GM12864 (cell line): Measurements from ENCODE around the gene CD82.
"Not testable (repeated sequence)": the region's sequence is repeated elsewhere in the genome, so short reads cannot be mapped to it uniquely, and the experiment has no call there.

Experiments used
- DNase-seq: peaks from one replicate; pipeline ENCODE4 v3.0.0-alpha.2; 2011; ENCODE audit warnings: low read depth
- H3K4me3 ChIP-seq: 2 replicates; pipeline ENCODE4 v1.5.1; 2011; ENCODE audit warnings: mild to moderate bottlenecking, low read depth, low read length, control low read depth
- TF ChIP-seq, protein P1 (sequence below): IDR thresholded peaks from 2 replicates; pipeline ENCODE4 v1.5.1; 2011; ENCODE audit warnings: low read depth, mild to moderate bottlenecking, moderate library complexity, low read length, control low read depth, inconsistent platforms; ENCODE audit errors: missing control alignments

The CD82 gene

DNA sequence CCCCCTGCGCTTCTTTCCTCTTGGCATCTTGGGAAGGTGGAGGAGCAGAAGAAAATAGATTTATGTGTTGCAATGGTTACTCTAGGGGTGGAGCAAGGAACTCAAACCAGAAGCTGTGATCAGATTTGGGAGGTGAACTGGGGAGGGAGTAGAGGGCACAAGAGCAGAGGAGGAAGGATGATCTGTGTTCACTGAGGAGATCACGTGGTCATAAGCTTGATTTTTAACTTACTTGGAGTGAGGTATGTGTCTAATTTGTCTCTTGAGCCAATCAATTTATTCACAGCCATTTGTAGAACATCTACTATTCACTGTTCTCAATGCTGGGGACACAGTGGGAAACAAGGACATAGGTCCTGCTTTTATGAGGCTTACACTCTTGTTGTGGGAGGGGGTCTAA is 24.8 kb upstream of the CD82 start:
- no peak overlapping the region for H3K4me3 ChIP-seq
- no peak for DNase-seq
- TF ChIP-seq, protein P1, sequence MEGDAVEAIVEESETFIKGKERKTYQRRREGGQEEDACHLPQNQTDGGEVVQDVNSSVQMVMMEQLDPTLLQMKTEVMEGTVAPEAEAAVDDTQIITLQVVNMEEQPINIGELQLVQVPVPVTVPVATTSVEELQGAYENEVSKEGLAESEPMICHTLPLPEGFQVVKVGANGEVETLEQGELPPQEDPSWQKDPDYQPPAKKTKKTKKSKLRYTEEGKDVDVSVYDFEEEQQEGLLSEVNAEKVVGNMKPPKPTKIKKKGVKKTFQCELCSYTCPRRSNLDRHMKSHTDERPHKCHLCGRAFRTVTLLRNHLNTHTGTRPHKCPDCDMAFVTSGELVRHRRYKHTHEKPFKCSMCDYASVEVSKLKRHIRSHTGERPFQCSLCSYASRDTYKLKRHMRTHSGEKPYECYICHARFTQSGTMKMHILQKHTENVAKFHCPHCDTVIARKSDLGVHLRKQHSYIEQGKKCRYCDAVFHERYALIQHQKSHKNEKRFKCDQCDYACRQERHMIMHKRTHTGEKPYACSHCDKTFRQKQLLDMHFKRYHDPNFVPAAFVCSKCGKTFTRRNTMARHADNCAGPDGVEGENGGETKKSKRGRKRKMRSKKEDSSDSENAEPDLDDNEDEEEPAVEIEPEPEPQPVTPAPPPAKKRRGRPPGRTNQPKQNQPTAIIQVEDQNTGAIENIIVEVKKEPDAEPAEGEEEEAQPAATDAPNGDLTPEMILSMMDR: no peak

DNA sequence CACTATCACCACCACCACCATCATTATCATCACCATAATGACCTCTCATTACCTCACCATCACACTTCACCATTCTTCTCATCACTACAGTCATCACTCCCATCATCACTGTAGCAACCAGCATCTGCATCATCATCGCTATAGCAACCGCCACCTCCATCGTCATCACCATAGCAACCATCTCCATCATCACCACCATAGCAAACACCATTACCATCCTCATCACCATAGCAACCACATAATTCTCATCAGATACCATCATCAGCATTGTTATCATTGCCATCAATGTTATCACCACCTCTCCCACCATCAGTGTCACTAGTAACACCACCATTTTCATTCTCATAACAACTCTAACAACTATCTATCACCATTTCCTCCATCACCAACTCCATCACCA is 23.1 kb upstream of the CD82 start:
- H3K4me3 ChIP-seq: no peak overlapping the region
- DNase-seq: no peak
- TF ChIP-seq, protein P1: no peak

DNA sequence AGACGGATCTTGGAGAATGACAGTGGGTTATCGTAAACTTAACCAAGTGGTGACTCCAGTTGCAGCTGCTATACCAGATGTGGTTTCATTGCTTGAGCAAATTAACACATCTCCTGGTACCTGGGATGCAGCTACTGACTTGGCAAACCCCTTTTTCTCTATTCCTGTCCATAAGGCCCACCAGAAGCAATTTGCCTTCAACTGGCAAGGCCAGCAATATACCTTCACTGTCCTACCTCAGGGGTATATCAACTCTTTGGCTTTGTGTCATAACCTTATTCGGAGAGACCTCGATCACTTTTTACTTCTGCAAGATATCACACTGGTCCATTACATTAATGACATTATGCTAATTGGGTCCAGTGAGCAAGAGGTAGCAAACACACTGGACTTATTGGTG is 18.5 kb upstream of the CD82 start:
- DNase-seq, H3K4me3 ChIP-seq: not testable (repeated sequence)

DNA sequence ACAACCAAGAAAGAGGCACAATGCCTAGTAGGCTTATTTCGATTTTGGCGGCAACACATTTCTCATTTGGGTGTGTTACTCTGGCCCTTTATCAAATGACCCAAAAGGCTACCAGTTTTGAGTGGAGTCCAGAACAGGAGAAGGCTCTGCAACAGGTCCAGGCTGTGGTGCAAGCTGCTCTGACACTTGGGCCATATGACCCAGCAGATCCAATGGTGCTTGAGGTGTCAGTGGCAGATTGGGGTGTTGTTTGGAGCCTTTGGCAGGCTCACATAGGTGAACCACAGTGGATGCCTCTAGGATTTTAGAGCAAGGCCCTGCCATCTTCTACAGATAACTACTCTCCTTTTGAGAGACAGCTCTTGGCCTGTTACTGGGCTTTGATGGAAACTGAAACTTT is 17.9 kb upstream of the CD82 start:
- DNase-seq: not testable (repeated sequence)

DNA sequence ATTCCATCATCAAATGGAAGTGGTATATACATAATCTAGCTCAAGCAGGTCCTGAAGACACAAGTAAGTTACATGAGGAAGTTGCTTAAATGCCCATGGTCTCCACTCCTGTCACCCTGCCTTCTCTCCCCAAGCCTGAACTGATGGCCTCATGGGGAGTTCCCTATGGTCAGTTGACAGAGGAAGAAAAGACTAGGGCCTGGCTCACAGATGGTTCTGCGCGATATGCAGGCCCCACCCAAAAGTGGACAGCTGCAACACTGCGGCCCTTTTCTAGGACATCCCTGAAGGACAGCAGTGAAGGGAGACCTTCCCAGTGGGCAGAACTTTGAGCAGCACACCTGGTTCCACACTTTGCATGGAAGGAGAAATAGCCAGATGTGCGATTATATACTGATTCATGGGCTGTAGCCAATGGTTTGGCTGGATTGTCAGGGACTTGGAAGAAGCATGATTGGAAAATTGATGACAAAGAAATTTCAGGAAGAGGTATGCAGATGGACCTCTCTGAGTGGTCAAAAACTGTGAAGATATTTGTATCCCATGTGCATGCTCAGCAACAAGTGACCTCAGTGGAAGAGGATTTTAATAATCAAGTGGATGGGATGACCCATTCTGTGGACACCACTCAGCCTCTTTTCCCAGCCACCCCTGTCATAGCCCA is 17.3 kb upstream of the CD82 start:
- no peak for DNase-seq
- TF ChIP-seq, protein P1: no peak

More for the DNA sequence above, 17.9 kb upstream of the CD82 start:
- not testable (repeated sequence) for H3K4me3 ChIP-seq

DNA sequence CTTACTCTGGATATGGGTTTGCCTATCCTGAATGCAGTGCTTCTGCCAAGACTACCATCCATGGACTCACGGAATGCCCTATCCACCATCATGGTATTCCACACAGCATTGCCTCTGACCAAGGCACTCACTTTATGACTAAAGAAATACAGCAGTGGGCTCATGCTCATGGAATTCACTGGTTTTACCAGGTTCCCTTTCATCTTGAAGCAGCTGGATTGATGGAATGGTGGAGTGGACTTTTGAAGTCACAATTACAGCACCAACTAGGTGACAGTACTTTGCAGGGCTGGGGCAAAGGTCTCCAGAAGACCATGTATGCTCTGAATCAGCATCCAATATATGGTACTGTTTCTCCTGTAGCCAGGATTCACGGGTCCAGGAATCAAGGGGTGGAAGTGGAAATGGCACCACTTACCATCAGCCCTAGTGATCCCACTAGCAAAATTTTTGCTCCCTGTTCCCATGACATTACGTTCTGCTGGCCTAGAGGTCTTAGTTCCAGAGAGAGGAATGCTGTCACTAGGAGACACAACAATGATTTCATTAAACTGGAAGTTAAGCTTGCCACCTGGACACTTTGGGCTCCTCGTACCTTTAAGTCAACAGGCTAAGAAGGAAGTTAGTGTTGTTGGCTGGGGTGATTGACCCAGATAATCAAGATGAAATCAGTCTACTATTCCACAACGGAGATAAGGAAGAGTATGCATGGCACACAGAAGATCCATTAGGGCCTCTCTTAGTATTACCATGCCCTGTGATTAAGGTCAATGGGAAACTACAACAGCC is 16.3 kb upstream of the CD82 start:
- DNase-seq, H3K4me3 ChIP-seq: not testable (repeated sequence)

More for the DNA sequence above, 17.3 kb upstream of the CD82 start:
- H3K4me3 ChIP-seq: no peak overlapping the region

DNA sequence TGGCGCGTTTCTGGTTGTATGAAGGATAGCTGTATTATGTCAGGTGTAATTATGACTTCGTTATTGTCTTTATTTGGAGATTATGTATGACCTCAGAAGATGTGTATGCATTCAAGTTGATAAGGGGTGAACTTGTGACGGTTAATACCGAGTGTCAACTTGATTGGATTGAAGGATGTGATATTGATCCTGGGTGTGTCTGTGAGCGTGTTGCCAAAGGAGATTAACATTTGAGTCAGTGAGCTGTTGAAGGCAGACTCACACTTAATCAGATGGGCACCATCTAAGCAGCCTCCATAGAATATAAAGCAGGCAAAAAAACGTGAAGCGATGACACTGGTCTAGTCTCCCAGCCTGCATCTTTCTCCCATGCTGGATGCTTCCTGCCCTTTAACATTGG is 15.3 kb upstream of the CD82 start:
- TF ChIP-seq, protein P1: no peak
- DNase-seq: no peak
- no peak overlapping the region for H3K4me3 ChIP-seq

DNA sequence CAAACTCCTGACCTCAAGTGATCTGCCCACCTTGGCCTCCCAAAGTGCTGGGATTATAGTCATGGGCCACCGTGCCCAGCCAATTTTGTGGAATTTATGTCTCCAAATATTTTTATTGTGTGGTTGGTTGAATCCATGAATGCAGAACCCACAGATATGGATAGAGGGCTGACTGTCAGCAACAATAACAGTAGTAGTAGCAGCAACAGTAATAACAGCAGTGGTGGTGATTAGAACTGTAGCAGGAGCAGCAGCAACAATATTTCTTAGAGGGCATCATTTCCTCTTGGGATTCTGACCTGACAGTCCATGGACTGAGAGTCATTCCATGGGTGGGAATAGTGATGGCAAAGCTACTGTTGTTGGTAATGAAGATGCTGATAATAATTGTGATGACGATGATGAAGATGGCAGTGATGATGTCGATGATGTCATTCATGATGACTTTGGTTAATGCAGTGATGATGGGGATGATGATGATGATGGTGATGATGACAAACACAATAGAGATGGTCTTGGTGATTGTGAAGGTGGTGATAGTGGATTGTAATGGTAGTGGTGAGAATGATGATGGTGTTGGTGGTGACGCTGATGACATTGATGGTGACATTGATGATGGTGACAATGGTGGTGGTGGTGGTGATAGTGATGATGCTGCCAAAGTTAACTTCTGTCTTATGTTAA is 13.9 kb upstream of the CD82 start:
- DNase-seq: no peak
- TF ChIP-seq, protein P1: no peak
- H3K4me3 ChIP-seq: no peak overlapping the region
